Adrenal gland (tissue), 12 donors: ENCODE measurements around the gene PREPL. TPM values are rescaled to one million over a fixed set of nuclear protein-coding genes. Genes with fewer than 3 reads are reported as not detected.

ENCODE experiments used
- DNase-seq, 7 donors: peaks; one replicate each; pipeline ENCODE4 v3.0.0-alpha.2; 2019 to 2020
- H3K27ac ChIP-seq, 5 donors: fragments of 200-600 bp; sonication (generic) in 4 of 5; 1 replicate in 3 of 5; 2 replicates in 2 of 5; pipeline versions ENCODE4 v1.5.1 to v1.8.0; 2016 to 2020; ENCODE audit warnings: mild to moderate bottlenecking in 1 of 5
- H3K27me3 ChIP-seq: fragments of 200-600 bp; 2 replicates; pipeline ENCODE4 v1.8.0; 2021
- H3K36me3 ChIP-seq, 2 donors: fragments of 200-600 bp; replicated peaks in 1 of 2; 1 replicate in 1 of 2; 2 replicates in 1 of 2; pipeline versions ENCODE4 v1.5.1 to v1.8.0; 2018 to 2022
- H3K4me1 ChIP-seq, 2 donors: fragments of 200-600 bp; replicated peaks in 1 of 2; 1 replicate in 1 of 2; 2 replicates in 1 of 2; pipeline versions ENCODE4 v1.5.1 to v1.8.0; 2018 to 2021
- H3K4me3 ChIP-seq, 4 donors: fragments of 200-600 bp; sonication (generic) in 3 of 4; one replicate each; pipeline ENCODE4 v1.5.1; 2016 to 2018
- H3K9me3 ChIP-seq, 3 donors: fragments of 200-600 bp; sonication (generic) in 1 of 3; replicated peaks in 1 of 3; 1 replicate in 2 of 3; 2 replicates in 1 of 3; pipeline versions ENCODE4 v1.5.1 to v1.8.0; 2016 to 2021
- POLR2A ChIP-seq, 2 donors: fragments of 450-650 bp; IDR thresholded peaks; one replicate each; pipeline ENCODE4 v1.6.1; 2017; ENCODE audit warnings: antibody characterized with exemption in 2 of 2, mild to moderate bottlenecking in 2 of 2, moderate library complexity in 1 of 2
- WGBS, 4 donors: extraction: QIAGEN DNeasy Blood & Tissue Kit in 2 of 4; methylation state at CpG; one replicate each; pipeline versions ENCODE4 v1.1.5 to v1.1.7; 2013 to 2017; 5-methylcytosine and 5-hydroxymethylcytosine counted together
- intact Hi-C, 2 donors: fragments of 100-400 bp; cut with DNase I; formaldehyde crosslinking; loops; one replicate each; pipeline versions ENCODE4 v1.14.1 to v1.15.0; 2022 to 2023
- polyA plus RNA-seq, 3 donors: library from polyadenylated mRNA; stranded (reverse); fragments of 200-250 nt in 2 of 3; fragments of 350-450 nt in 1 of 3; fragmentation: Illumina TruSeq in 1 of 3; extraction: RNeasy Lipid Tissue Mini Kit (QIAGEN cat#74804) in 1 of 3; gene quantifications; one replicate each; pipeline ENCODE4 v1.2.3, GENCODE V29; 2013 to 2014
- total RNA-seq, 9 donors: library from RNA; depleted of rRNA in 4 of 9; stranded (reverse); fragments of >200 nt in 4 of 9; fragments of 120-200 nt in 1 of 9; fragmentation: NEBNext Ultra II Directional in 1 of 9; extraction: Animal tissue kit (Norgen Biotek cat#: 25700) in 1 of 9; gene quantifications; one replicate each; pipeline versions ENCODE4 v1.1.0 to v1.2.4, GENCODE V29; 2013 to 2023
- TF ChIP-seq, protein P1 (sequence below), 6 experiments: fragments of 450-650 bp in 4 of 6; fragments of 200-600 bp in 2 of 6; sonication (generic) in 1 of 6; IDR thresholded peaks; 1 replicate in 5 of 6; 2 replicates in 1 of 6; pipeline versions ENCODE4 v1.5.1 to v1.8.0; 2016 to 2021; ENCODE audit warnings: antibody characterized with exemption in 6 of 6, mild to moderate bottlenecking in 2 of 6, moderate library complexity in 1 of 6
- donor health status: healthy with polysubstance abuse.
- donor health status: Bipolar disorder and iron deficiency.
- donor health status: DM: yes; HTN: yes; CAD: no.
- donor health status: DM: no; HTN: no; CAD: no.
- donor health status: DM: no; HTN: no; CAD: no.
- donor health status: DM: yes; HTN: yes; CAD: no.

PREPL gene
- total and polyA plus RNA-seq, 12 donors = 8.3 to 122 (median 61.6) TPM

DNA sequence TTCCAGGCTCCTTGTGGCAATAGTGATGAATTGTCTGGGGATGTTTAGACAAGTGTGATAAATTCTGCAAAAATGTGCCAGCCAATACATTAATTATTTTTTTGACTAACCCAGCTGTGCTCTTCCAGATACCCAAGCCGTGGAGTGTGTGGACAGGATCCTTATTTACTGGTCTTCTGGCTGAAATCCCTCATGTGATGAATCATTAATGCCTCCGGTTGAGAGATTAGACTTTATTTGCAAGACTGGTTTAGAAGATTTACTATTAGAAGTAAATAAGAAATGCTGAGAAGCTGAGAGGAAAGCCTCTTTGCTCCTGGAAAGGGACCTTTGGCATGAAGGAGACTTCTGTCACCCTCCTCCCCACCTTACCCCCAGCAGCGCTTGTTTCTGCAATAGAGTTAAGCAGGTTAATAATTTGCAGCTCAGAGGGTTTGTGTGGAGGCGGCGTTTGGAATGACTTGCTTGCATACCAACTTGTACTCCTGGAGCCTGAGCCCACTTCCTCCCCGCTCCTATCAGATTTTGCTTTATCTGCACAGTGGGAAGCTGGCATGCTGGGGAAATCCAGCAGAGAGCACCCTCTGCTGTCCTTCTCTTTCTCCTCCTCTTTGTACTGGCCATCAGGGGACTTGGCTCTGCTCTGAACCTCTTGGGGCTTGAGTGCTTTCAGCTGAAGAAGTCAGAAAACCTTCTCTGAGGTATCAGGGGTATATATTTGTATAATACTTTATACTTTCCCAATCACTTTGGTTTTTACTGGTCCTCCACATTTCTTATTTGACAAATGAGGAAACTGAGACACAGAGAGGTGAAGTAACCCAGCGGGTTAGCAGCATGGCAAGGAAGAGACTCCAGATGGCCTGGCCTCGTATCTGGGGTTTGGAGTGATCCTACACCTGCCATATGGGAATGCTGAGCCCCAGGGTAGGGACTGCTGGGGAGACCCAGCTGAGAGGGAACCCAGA is 69.7 kb downstream of the PREPL start:
- intact Hi-C loops = loop anchor here (5.0 to 10.0 kb wide), 4 partner anchors 44 to 244 kb away; no protein-coding TSS in a partner anchor
- DNase-seq = peak; percentile 27 to 74 (median 59)
- no peaks in the 10 kb centered on the region for H3K9me3 ChIP-seq
- TF ChIP-seq, protein P1, sequence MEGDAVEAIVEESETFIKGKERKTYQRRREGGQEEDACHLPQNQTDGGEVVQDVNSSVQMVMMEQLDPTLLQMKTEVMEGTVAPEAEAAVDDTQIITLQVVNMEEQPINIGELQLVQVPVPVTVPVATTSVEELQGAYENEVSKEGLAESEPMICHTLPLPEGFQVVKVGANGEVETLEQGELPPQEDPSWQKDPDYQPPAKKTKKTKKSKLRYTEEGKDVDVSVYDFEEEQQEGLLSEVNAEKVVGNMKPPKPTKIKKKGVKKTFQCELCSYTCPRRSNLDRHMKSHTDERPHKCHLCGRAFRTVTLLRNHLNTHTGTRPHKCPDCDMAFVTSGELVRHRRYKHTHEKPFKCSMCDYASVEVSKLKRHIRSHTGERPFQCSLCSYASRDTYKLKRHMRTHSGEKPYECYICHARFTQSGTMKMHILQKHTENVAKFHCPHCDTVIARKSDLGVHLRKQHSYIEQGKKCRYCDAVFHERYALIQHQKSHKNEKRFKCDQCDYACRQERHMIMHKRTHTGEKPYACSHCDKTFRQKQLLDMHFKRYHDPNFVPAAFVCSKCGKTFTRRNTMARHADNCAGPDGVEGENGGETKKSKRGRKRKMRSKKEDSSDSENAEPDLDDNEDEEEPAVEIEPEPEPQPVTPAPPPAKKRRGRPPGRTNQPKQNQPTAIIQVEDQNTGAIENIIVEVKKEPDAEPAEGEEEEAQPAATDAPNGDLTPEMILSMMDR (IDR thresholded peaks at IDR 0.05) = peak; percentile 19 to 71 (median 57)
- no peak for TF ChIP-seq POLR2A (IDR thresholded peaks at IDR 0.05)
- H3K27me3 ChIP-seq = no peaks in the 10 kb centered on the region
- 23 to 35% (median 29%) methylated on average over 8 of the region's 8 CpGs for WGBS, 4 donors
- H3K36me3 ChIP-seq = no peaks in the 10 kb centered on the region
- no peak overlapping the region for H3K4me3 ChIP-seq
- H3K4me1 ChIP-seq = peaks cover 9 to 10% of the 10 kb centered on the region in 2 donors
- H3K27ac ChIP-seq = no peak overlapping the region

DNA sequence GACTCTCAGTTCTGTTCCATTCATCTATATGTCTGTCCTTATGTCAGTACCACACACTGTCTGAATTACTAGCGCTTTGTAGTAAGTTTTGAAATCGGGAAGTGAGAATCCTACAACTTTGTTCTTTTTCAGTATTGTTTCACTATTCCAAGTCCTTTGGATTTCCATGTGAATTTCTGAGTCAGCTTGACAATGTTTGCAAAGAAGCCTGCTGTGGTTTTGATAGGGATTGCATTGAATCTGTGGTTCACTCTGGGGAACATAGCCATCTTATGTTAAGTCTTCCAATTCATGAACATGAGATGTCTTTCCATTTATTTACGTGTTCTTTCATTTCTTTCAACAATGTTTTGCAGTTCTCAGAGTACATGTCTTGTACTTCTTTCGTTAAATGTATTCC is 71.0 kb downstream of the PREPL start:
- H3K27me3 ChIP-seq = no peaks in the 10 kb centered on the region
- TF ChIP-seq POLR2A (IDR thresholded peaks at IDR 0.05) = no peak
- TF ChIP-seq, protein P1 (IDR thresholded peaks at IDR 0.05) = no peak
- H3K36me3 ChIP-seq = no peaks in the 10 kb centered on the region
- peaks cover 9 to 10% of the 10 kb centered on the region in 2 donors for H3K4me1 ChIP-seq
- DNase-seq = no peak
- no peak overlapping the region for H3K4me3 ChIP-seq
- H3K9me3 ChIP-seq = no peaks in the 10 kb centered on the region
- no peak overlapping the region for H3K27ac ChIP-seq
- 86 to 94% (median 90%) methylated on average over 4 of the region's 4 CpGs for WGBS, 4 donors
- intact Hi-C loops = loop anchor here (5.0 to 10.0 kb wide), 4 partner anchors 43 to 243 kb away; no protein-coding TSS in a partner anchor

DNA sequence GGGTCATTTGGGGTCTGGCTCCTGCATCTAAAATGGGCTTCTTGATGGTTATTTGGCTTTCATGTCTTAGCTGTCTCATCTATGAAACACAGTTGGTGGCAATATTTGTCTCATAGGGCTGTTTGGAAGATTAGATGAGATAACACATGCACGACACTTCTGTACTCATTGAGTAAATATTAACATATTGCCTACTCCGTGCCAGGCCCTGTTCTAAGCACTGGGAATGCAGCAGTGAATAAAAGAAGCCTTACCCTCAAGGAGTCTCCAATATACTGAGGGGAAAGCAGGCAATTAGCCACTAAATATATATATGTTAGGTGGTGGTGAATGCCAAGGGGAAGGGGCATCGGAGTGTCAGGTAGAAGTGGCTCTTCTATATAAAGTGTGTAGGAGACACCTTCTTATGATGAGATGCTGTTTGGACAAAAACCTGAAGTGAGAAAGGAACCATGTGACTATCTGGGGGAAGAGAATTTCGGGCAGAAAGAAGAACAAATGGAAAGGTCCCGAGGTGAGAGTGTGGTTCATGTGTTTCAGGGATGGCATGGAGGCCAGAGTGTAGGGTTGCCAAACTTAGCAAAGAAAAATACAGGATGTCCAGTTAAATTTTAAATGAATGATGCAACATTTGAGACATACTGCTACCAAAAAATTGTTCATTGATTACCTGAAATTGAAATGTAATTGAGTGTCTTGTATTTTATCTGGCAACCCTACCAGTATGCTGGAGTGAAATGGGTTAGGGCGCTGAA is 74.2 kb downstream of the PREPL start:
- H3K4me3 ChIP-seq = no peak overlapping the region
- intact Hi-C loops = no loop called here
- no peaks in the 10 kb centered on the region for H3K36me3 ChIP-seq
- TF ChIP-seq POLR2A (IDR thresholded peaks at IDR 0.05) = no peak
- TF ChIP-seq, protein P1 (IDR thresholded peaks at IDR 0.05) = no peak
- peaks cover 9 to 10% of the 10 kb centered on the region in 2 donors for H3K4me1 ChIP-seq
- no peaks in the 10 kb centered on the region for H3K9me3 ChIP-seq
- no peak overlapping the region for H3K27ac ChIP-seq
- no peaks in the 10 kb centered on the region for H3K27me3 ChIP-seq
- DNase-seq = no peak
- 82 to 85% (median 84%) methylated on average over 6 of the region's 6 CpGs for WGBS, 4 donors
